ENCODE results near the gene CCDC59. TPM values are rescaled to one million over a fixed set of nuclear protein-coding genes. Genes with fewer than 3 reads are reported as not detected.
"Not testable (repeated sequence)": the region's sequence is repeated elsewhere in the genome, so short reads cannot be mapped to it uniquely, and the experiment has no call there.

CCDC59 gene
- 10 to 100 TPM; 31.6 to 45.3 (median 36.9) TPM for polyA plus RNA-seq (ENCODE audit: insufficient read length in 10 of 10)
- long read RNA-seq, donor 1, partial matches to known transcripts = 0 of 10 reads
- long read RNA-seq, donor 1, other reads (novel, unspliced or antisense) = 0 of 10 reads
- long read RNA-seq, donor 2, partial matches to known transcripts = 0 of 8 reads
- long read RNA-seq, donor 2, other reads (novel, unspliced or antisense) = 0 of 8 reads
- long read RNA-seq, donor 3 = 0 reads
- long read RNA-seq, donor 4, partial matches to known transcripts = 0 of 7 reads
- long read RNA-seq, donor 4, other reads (novel, unspliced or antisense) = 0 of 7 reads
- long read RNA-seq, donor 5, transcript CCDC59-207 (2 exons, 600 nt) = major isoform, 7 of 13 reads
- long read RNA-seq, donor 5, partial matches to known transcripts = 0 of 13 reads
- long read RNA-seq, donor 5, other reads (novel, unspliced or antisense) = 0 of 13 reads
- long read RNA-seq, donor 6, transcript CCDC59-204 (2 exons, 2,101 nt) = major isoform, 6 of 19 reads
- long read RNA-seq, donor 6, transcript CCDC59-201 (4 exons, 1,983 nt) = minor isoform, 5 of 19 reads
- long read RNA-seq, donor 6, transcript CCDC59-203 (4 exons, 984 nt) = major isoform, 6 of 19 reads
- long read RNA-seq, donor 6, partial matches to known transcripts = 0 of 19 reads
- long read RNA-seq, donor 6, other reads (novel, unspliced or antisense) = 0 of 19 reads
- long read RNA-seq, donor 7, partial matches to known transcripts = 0 of 7 reads
- long read RNA-seq, donor 7, other reads (novel, unspliced or antisense) = 0 of 7 reads
- long read RNA-seq, donor 8, partial matches to known transcripts = 0 of 7 reads
- long read RNA-seq, donor 8, other reads (novel, unspliced or antisense) = 0 of 7 reads
- long read RNA-seq, donor 9, partial matches to known transcripts = 0 of 2 reads
- long read RNA-seq, donor 9, other reads (novel, unspliced or antisense) = 0 of 2 reads

GRCh38 chr12:82358200-82359114, at the start of gene CCDC59, which contains the start of gene METTL25:
TSS of gene CCDC59 (minus strand) at chr12:82358387. CDS start at chr12:82358376, 11 bp downstream.
TSS of gene METTL25 (plus strand) at chr12:82358529. CDS start at chr12:82358566, 37 bp downstream.
- peak; percentile 98 to 100 (median 99) for DNase-seq

GRCh38 chr12:82407481-82407880, 49.3 kb upstream of the CCDC59 start:
- no peak for DNase-seq

- no peak for DNase-seq
Observed at GRCh38 chr12:82406651-82407050, 48.5 kb upstream of the CCDC59 start.

- no peak for DNase-seq
Observed at GRCh38 chr12:82400819-82401218, 42.6 kb upstream of the CCDC59 start.

- no peak for DNase-seq
Observed at GRCh38 chr12:82398879-82399278, 40.7 kb upstream of the CCDC59 start.

GRCh38 chr12:82383930-82384552, 25.9 kb upstream of the CCDC59 start:
- DNase-seq = peak; percentile 21 to 73 (median 28)

GRCh38 chr12:82378997-82379396, 20.8 kb upstream of the CCDC59 start:
- DNase-seq = no peak

- no peak for DNase-seq
Observed at GRCh38 chr12:82375201-82375600, 17.0 kb upstream of the CCDC59 start.

- peak in 1 of 3 donors; percentile 13 for DNase-seq
Observed at GRCh38 chr12:82366197-82366596, 8.0 kb upstream of the CCDC59 start.

- no peak for DNase-seq
Observed at GRCh38 chr12:82363990-82364389, 5.8 kb upstream of the CCDC59 start.

GRCh38 chr12:82361461-82361915, 3.3 kb upstream of the CCDC59 start:
- DNase-seq = no peak

- not testable (repeated sequence) for DNase-seq
Observed at GRCh38 chr12:82360834-82361233, 2.6 kb upstream of the CCDC59 start.

GRCh38 chr12:82359115-82359478, 910 bp upstream of the CCDC59 start:
- DNase-seq = no peak

- no peak for DNase-seq
Observed at GRCh38 chr12:82357845-82358199, 365 bp downstream of the CCDC59 start.

- DNase-seq = peak in 1 of 3 donors; percentile 1
Observed at GRCh38 chr12:82357340-82357739, 847 bp downstream of the CCDC59 start.

GRCh38 chr12:82351390-82351789, 6.8 kb downstream of the CCDC59 start:
- no peak for DNase-seq

- DNase-seq = no peak
Observed at GRCh38 chr12:82350161-82350560, 8.0 kb downstream of the CCDC59 start.

GRCh38 chr12:82329508-82329907, 28.7 kb downstream of the CCDC59 start:
- DNase-seq = no peak

- DNase-seq = no peak
Observed at GRCh38 chr12:82327861-82328260, 30.3 kb downstream of the CCDC59 start.

- DNase-seq = peak; percentile 2 to 20 (median 5)
Observed at GRCh38 chr12:82326905-82327503, 31.2 kb downstream of the CCDC59 start.

Data from muscle of back (tissue), 13 donors.